Measurements from ENCODE around the gene SLITRK1. TPM values are rescaled to one million over a fixed set of nuclear protein-coding genes. Genes with fewer than 3 reads are reported as not detected.

The SLITRK1 gene
- total RNA-seq (2014; rRNA removed; shearing (Covaris generic)): not detected in 2 replicates

- DNase-seq (ENCODE audit: low read depth in 1 of 2, low spot score in 2 of 2): no peak
- H3K4me3 ChIP-seq: no peak within 1 kb of the TSS
- no peak within 1 kb of the TSS for H3K27ac ChIP-seq
- H3K27me3 ChIP-seq (replicated peaks): no peaks in the 10 kb centered on the region
- H3K9me3 ChIP-seq (replicated peaks): peaks cover 3% of the 10 kb centered on the region
- no peaks in the 10 kb centered on the region for H3K4me1 ChIP-seq (replicated peaks)
- H3K36me3 ChIP-seq: no peaks in the 10 kb centered on the region
Observed at GRCh38 chr13:83881917-83882605, at the start of gene SLITRK1. TSS of gene SLITRK1 (minus strand) at chr13:83882474. CDS start at chr13:83881507, 967 bp downstream.

GRCh38 chr13:83929157-83929556 is 46.9 kb upstream of the SLITRK1 start:
- H3K36me3 ChIP-seq: no peaks in the 10 kb centered on the region
- H3K4me3 ChIP-seq: no peak overlapping the region
- no peak overlapping the region for H3K27ac ChIP-seq
- no peaks in the 10 kb centered on the region for H3K4me1 ChIP-seq (replicated peaks)
- no peaks in the 10 kb centered on the region for H3K9me3 ChIP-seq (replicated peaks)
- no peak for DNase-seq (ENCODE audit: low read depth in 1 of 2, low spot score in 2 of 2)
- no peaks in the 10 kb centered on the region for H3K27me3 ChIP-seq (replicated peaks)

- Histone ChIP-seq H3K27ac (no peak overlapping the region), H3K4me3 (no peak overlapping the region), H3K27me3 (replicated peaks) (no peaks in the 10 kb centered on the region), H3K36me3 (no peaks in the 10 kb centered on the region), H3K4me1 (replicated peaks) (no peaks in the 10 kb centered on the region), H3K9me3 (replicated peaks) (0 out of 2 replicates have a peak, but pooled peaks cover 3% of the 10 kb centered on the region)
- no peak for DNase-seq (ENCODE audit: low read depth in 1 of 2, low spot score in 2 of 2)
Observed at GRCh38 chr13:83919775-83920174, 37.5 kb upstream of the SLITRK1 start.

GRCh38 chr13:83914368-83914767 is 32.1 kb upstream of the SLITRK1 start:
- Histone ChIP-seq H3K36me3 (no peaks in the 10 kb centered on the region), H3K9me3 (replicated peaks) (0 out of 2 replicates have a peak, but pooled peaks cover 3% of the 10 kb centered on the region), H3K4me3 (no peak overlapping the region), H3K4me1 (replicated peaks) (no peaks in the 10 kb centered on the region), H3K27me3 (replicated peaks) (no peaks in the 10 kb centered on the region), H3K27ac (no peak overlapping the region)
- no peak for DNase-seq (ENCODE audit: low read depth in 1 of 2, low spot score in 2 of 2)

GRCh38 chr13:83907196-83907989 is 25.1 kb upstream of the SLITRK1 start:
- Histone ChIP-seq H3K4me1 (replicated peaks) (no peaks in the 10 kb centered on the region), H3K4me3 (no peak overlapping the region)
- DNase-seq (ENCODE audit: low read depth in 1 of 2, low spot score in 2 of 2): no peak

GRCh38 chr13:83906240-83906820 is 24.1 kb upstream of the SLITRK1 start:
- no peaks in the 10 kb centered on the region for H3K4me1 ChIP-seq (replicated peaks)
- H3K27me3 ChIP-seq (replicated peaks): no peaks in the 10 kb centered on the region; the same call in 1 of the 2 replicates
- H3K4me3 ChIP-seq: no peak overlapping the region
- no peak overlapping the region for H3K27ac ChIP-seq
- H3K36me3 ChIP-seq: no peaks in the 10 kb centered on the region
- no peak for DNase-seq (ENCODE audit: low read depth in 1 of 2, low spot score in 2 of 2)
- H3K9me3 ChIP-seq (replicated peaks): peaks cover 15% of the 10 kb centered on the region

More at GRCh38 chr13:83907196-83907989, 25.1 kb upstream of the SLITRK1 start:
- Histone ChIP-seq H3K9me3 (replicated peaks) (peaks cover 15% of the 10 kb centered on the region), H3K27ac (no peak overlapping the region), H3K27me3 (replicated peaks) (no peaks in the 10 kb centered on the region; the same call in 1 of the 2 replicates), H3K36me3 (no peaks in the 10 kb centered on the region)

- Histone ChIP-seq H3K4me3 (no peak overlapping the region), H3K4me1 (replicated peaks) (no peaks in the 10 kb centered on the region), H3K27ac (no peak overlapping the region), H3K36me3 (no peaks in the 10 kb centered on the region), H3K9me3 (replicated peaks) (peaks cover 15% of the 10 kb centered on the region), H3K27me3 (replicated peaks) (no peaks in the 10 kb centered on the region; the same call in 1 of the 2 replicates)
- DNase-seq (ENCODE audit: low read depth in 1 of 2, low spot score in 2 of 2): no peak
Observed at GRCh38 chr13:83905641-83906040, 23.4 kb upstream of the SLITRK1 start.

GRCh38 chr13:83895994-83896580 is 13.8 kb upstream of the SLITRK1 start:
- DNase-seq (ENCODE audit: low read depth in 1 of 2, low spot score in 2 of 2): no peak
- H3K36me3 ChIP-seq: no peaks in the 10 kb centered on the region
- no peak overlapping the region for H3K27ac ChIP-seq

GRCh38 chr13:83890358-83890757 is 8.1 kb upstream of the SLITRK1 start:
- Histone ChIP-seq H3K9me3 (replicated peaks) (0 out of 2 replicates have a peak, but pooled peaks cover 2% of the 10 kb centered on the region), H3K36me3 (no peaks in the 10 kb centered on the region), H3K27ac (no peak overlapping the region), H3K27me3 (replicated peaks) (no peaks in the 10 kb centered on the region), H3K4me1 (replicated peaks) (no peaks in the 10 kb centered on the region), H3K4me3 (no peak overlapping the region)
- DNase-seq (ENCODE audit: low read depth in 1 of 2, low spot score in 2 of 2): no peak

More at GRCh38 chr13:83895994-83896580, 13.8 kb upstream of the SLITRK1 start:
- 0 out of 2 replicates have a peak, but pooled peaks cover 2% of the 10 kb centered on the region for H3K9me3 ChIP-seq (replicated peaks)
- H3K4me3 ChIP-seq: no peak overlapping the region
- no peaks in the 10 kb centered on the region for H3K4me1 ChIP-seq (replicated peaks)
- no peaks in the 10 kb centered on the region for H3K27me3 ChIP-seq (replicated peaks)

- Histone ChIP-seq H3K36me3 (no peaks in the 10 kb centered on the region), H3K4me1 (replicated peaks) (no peaks in the 10 kb centered on the region), H3K4me3 (no peak overlapping the region), H3K27ac (no peak overlapping the region), H3K27me3 (replicated peaks) (no peaks in the 10 kb centered on the region), H3K9me3 (replicated peaks) (peaks cover 6% of the 10 kb centered on the region)
- no peak for DNase-seq (ENCODE audit: low read depth in 1 of 2, low spot score in 2 of 2)
Observed at GRCh38 chr13:83884141-83884540, 1.9 kb upstream of the SLITRK1 start.

- Histone ChIP-seq H3K4me1 (replicated peaks) (no peaks in the 10 kb centered on the region), H3K27me3 (replicated peaks) (no peaks in the 10 kb centered on the region), H3K27ac (no peak overlapping the region), H3K9me3 (replicated peaks) (peaks cover 3% of the 10 kb centered on the region), H3K36me3 (no peaks in the 10 kb centered on the region), H3K4me3 (no peak overlapping the region)
- no peak for DNase-seq (ENCODE audit: low read depth in 1 of 2, low spot score in 2 of 2)
Observed at GRCh38 chr13:83883061-83883523, 818 bp upstream of the SLITRK1 start.

GRCh38 chr13:83882606-83882959 is 309 bp upstream of the SLITRK1 start:
- Histone ChIP-seq H3K4me3 (no peak overlapping the region), H3K27ac (no peak overlapping the region)

GRCh38 chr13:83881140-83881684 is 1.1 kb downstream of the SLITRK1 start:
- Histone ChIP-seq H3K4me3 (no peak overlapping the region), H3K4me1 (replicated peaks) (no peaks in the 10 kb centered on the region), H3K27ac (no peak overlapping the region), H3K27me3 (replicated peaks) (no peaks in the 10 kb centered on the region), H3K36me3 (no peaks in the 10 kb centered on the region), H3K9me3 (replicated peaks) (peaks cover 3% of the 10 kb centered on the region)
- no peak for DNase-seq (ENCODE audit: low read depth in 1 of 2, low spot score in 2 of 2)

More at GRCh38 chr13:83882606-83882959, 309 bp upstream of the SLITRK1 start:
- H3K27me3 ChIP-seq (replicated peaks): no peaks in the 10 kb centered on the region
- H3K4me1 ChIP-seq (replicated peaks): no peaks in the 10 kb centered on the region
- DNase-seq (ENCODE audit: low read depth in 1 of 2, low spot score in 2 of 2): no peak
- H3K9me3 ChIP-seq (replicated peaks): peaks cover 3% of the 10 kb centered on the region
- no peaks in the 10 kb centered on the region for H3K36me3 ChIP-seq
